Germinal center (tissue), 1 donor: ENCODE results near the gene RNASEH1.

Source experiments
- DNase-seq: peaks from one replicate; pipeline ENCODE4 v3.0.0; 2012; ENCODE audit warnings: mixed read lengths, low spot score

Gene RNASEH1

GRCh38 chr2:3558205-3559014 is at the start of gene RNASEH1:
Gene RNASEH1, minus strand, starts transcription at chr2:3558333. Its CDS starts 73 bp downstream, at chr2:3558260.
- peak; percentile 99 for DNase-seq

GRCh38 chr2:3606370-3607201 is 48.5 kb upstream of the RNASEH1 start:
- no peak for DNase-seq

GRCh38 chr2:3606028-3606369 is 47.9 kb upstream of the RNASEH1 start:
- no peak for DNase-seq

GRCh38 chr2:3604991-3605961 is 47.1 kb upstream of the RNASEH1 start:
- no peak for DNase-seq

GRCh38 chr2:3604207-3604877 is 46.2 kb upstream of the RNASEH1 start:
- no peak for DNase-seq

- DNase-seq: no peak
These were observed 45.5 kb upstream of the RNASEH1 start for GRCh38 chr2:3603536-3604206.

- DNase-seq: no peak
These were observed 44.6 kb upstream of the RNASEH1 start for GRCh38 chr2:3602553-3603339.

GRCh38 chr2:3601561-3602271 is 43.6 kb upstream of the RNASEH1 start:
- DNase-seq: no peak

GRCh38 chr2:3600256-3600855 is 42.2 kb upstream of the RNASEH1 start:
- DNase-seq: no peak

GRCh38 chr2:3598912-3599854 is 41.0 kb upstream of the RNASEH1 start:
- no peak for DNase-seq

GRCh38 chr2:3598197-3598910 is 40.2 kb upstream of the RNASEH1 start:
- no peak for DNase-seq

GRCh38 chr2:3597567-3597966 is 39.4 kb upstream of the RNASEH1 start:
- DNase-seq: no peak

- no peak for DNase-seq
These were observed 38.8 kb upstream of the RNASEH1 start for GRCh38 chr2:3596901-3597417.

- DNase-seq: no peak
These were observed 37.9 kb upstream of the RNASEH1 start for GRCh38 chr2:3595985-3596384.

- DNase-seq: no peak
These were observed 37.3 kb upstream of the RNASEH1 start for GRCh38 chr2:3595404-3595803.

- no peak for DNase-seq
These were observed 36.6 kb upstream of the RNASEH1 start, which contains the start of gene COLEC11 for GRCh38 chr2:3594493-3595281. Gene COLEC11, plus strand, starts transcription at chr2:3595112. Its CDS starts 9,229 bp downstream, at chr2:3604341.
